ENCODE data around the gene F8. TPM values are rescaled to one million over a fixed set of nuclear protein-coding genes. Genes with fewer than 3 reads are reported as not detected.
"Not testable (repeated sequence)": the region's sequence is repeated elsewhere in the genome, so short reads cannot be mapped to it uniquely, and the experiment has no call there.

The F8 gene
- total RNA-seq, 1 experiment from 2014 or later: 0.91 TPM

- DNase-seq (no peak), ATAC-seq (no peak)
- no TSS peak for BruUV-seq (replicated peaks)
- Histone ChIP-seq H3K4me3 (ENCODE audit: low read length) (no peak overlapping the region), H3K9me2 (replicated peaks; ENCODE audit: low read length) (no peaks in the 10 kb centered on the region), H2AFZ (ENCODE audit: low read length) (no peak overlapping the region), H3K27me3 (ENCODE audit: low read length) (no peaks in the 10 kb centered on the region), H3K79me2 (ENCODE audit: low read length) (no peaks in the 10 kb centered on the region), H3K9ac (ENCODE audit: low read length) (no peak overlapping the region), H3K36me3 (ENCODE audit: low read depth, low read length) (no peaks in the 10 kb centered on the region), H3K27ac (ENCODE audit: low read length) (no peak overlapping the region), H4K20me1 (ENCODE audit: low read length) (no peaks in the 10 kb centered on the region), H3F3A (ENCODE audit: low read length, unreplicated experiment) (no peaks in the 10 kb centered on the region), H3K4me2 (ENCODE audit: low read length) (no peak overlapping the region), H3K9me3 (ENCODE audit: low read length) (no peaks in the 10 kb centered on the region), H3K4me1 (ENCODE audit: insufficient read depth, low read length) (no peaks in the 10 kb centered on the region)
- POLR2A ChIA-PET (ENCODE audit: unreplicated experiment): no interaction called here
- CTCF ChIA-PET: no interaction called here
- TF ChIP-seq EZH2 (IDR thresholded peaks at IDR 0.05; ENCODE audit: low read length, unreplicated experiment) (no peak), EZH2phosphoT487 (IDR thresholded peaks at IDR 0.05; ENCODE audit: borderline replicate concordance, low read length) (no peak), CTCF (conservative IDR thresholded peaks at IDR 0.05; ENCODE audit: low read depth, low read length) (no peak)
- intact Hi-C loops (cut with micrococcal nuclease): no loop called here
Observed at GRCh38 chrX:154818916-154819770, 203.4 kb downstream of the F8 start.

- H3K4me2 ChIP-seq (ENCODE audit: low read length); H3K36me3 ChIP-seq (ENCODE audit: low read depth, low read length); ATAC-seq; CTCF ChIA-PET; H3K27ac ChIP-seq (ENCODE audit: low read length); POLR2A ChIA-PET (ENCODE audit: unreplicated experiment); H3K9me2 ChIP-seq (replicated peaks; ENCODE audit: low read length); H3K4me3 ChIP-seq (ENCODE audit: low read length); H3K4me1 ChIP-seq (ENCODE audit: insufficient read depth, low read length); H3K79me2 ChIP-seq (ENCODE audit: low read length); DNase-seq; H3F3A ChIP-seq (ENCODE audit: low read length, unreplicated experiment); BruUV-seq (replicated peaks); H2AFZ ChIP-seq (ENCODE audit: low read length); H3K9me3 ChIP-seq (ENCODE audit: low read length); intact Hi-C loops (cut with micrococcal nuclease); H3K27me3 ChIP-seq (ENCODE audit: low read length); H4K20me1 ChIP-seq (ENCODE audit: low read length); H3K9ac ChIP-seq (ENCODE audit: low read length): not testable (repeated sequence)
Observed at GRCh38 chrX:154817048-154817618, 205.4 kb downstream of the F8 start.

GRCh38 chrX:154816326-154816898 lies 206.1 kb downstream of the F8 start:
- BruUV-seq (replicated peaks); ATAC-seq; H3K4me1 ChIP-seq (ENCODE audit: insufficient read depth, low read length); H4K20me1 ChIP-seq (ENCODE audit: low read length); H3K9ac ChIP-seq (ENCODE audit: low read length); H3F3A ChIP-seq (ENCODE audit: low read length, unreplicated experiment); H3K4me2 ChIP-seq (ENCODE audit: low read length); intact Hi-C loops (cut with micrococcal nuclease); H3K9me3 ChIP-seq (ENCODE audit: low read length); H2AFZ ChIP-seq (ENCODE audit: low read length); H3K79me2 ChIP-seq (ENCODE audit: low read length); POLR2A ChIA-PET (ENCODE audit: unreplicated experiment); H3K27ac ChIP-seq (ENCODE audit: low read length); H3K27me3 ChIP-seq (ENCODE audit: low read length); H3K9me2 ChIP-seq (replicated peaks; ENCODE audit: low read length); DNase-seq; H3K36me3 ChIP-seq (ENCODE audit: low read depth, low read length); CTCF ChIA-PET; H3K4me3 ChIP-seq (ENCODE audit: low read length): not testable (repeated sequence)
